AG04450 (cell line): Measurements from ENCODE around the gene SCNN1A. TPM values are rescaled to one million over a fixed set of nuclear protein-coding genes. Genes with fewer than 3 reads are reported as not detected.

ENCODE experiments used
- CTCF ChIA-PET: fragments of 300-600, 350-600 bp; formaldehyde crosslinking; extraction: SDS; loops from one replicate; lab custom pipeline; 2022; ENCODE audit warnings: antibody characterized with exemption, inconsistent platforms; lab: Charles Lee
- POLR2A ChIA-PET: fragments of 350-600 bp; formaldehyde crosslinking; extraction: SDS; loops from one replicate; lab custom pipeline; 2021; ENCODE audit warnings: antibody characterized with exemption, inconsistent platforms; lab: Yijun Ruan, JAX
- DNase-seq: peaks from one replicate; pipeline ENCODE4 v3.0.0-alpha.2; 2011; ENCODE audit warnings: low read depth, low spot score
- H3K27ac ChIP-seq: one replicate; pipeline ENCODE4 v1.5.1; 2012; ENCODE audit warnings: low read depth, low read length, control low read depth
- H3K27me3 ChIP-seq: one replicate; pipeline ENCODE4 v1.6.0; 2012; ENCODE audit warnings: low read length; ENCODE audit not compliant: control insufficient read depth, insufficient read depth
- H3K4me3 ChIP-seq: 2 replicates; pipeline ENCODE4 v1.5.1; 2011; ENCODE audit warnings: mild to moderate bottlenecking, low read depth, low read length, control low read depth
- H3K9me3 ChIP-seq: 2 replicates; pipeline ENCODE4 v1.5.1; 2012; ENCODE audit warnings: low read length; ENCODE audit not compliant: control insufficient read depth, insufficient read depth
- polyA plus RNA-seq: library from polyadenylated mRNA; depleted of rRNA; stranded (reverse); fragments of >200 nt; gene quantifications from 2 replicates; pipeline ENCODE4 v1.2.3, GENCODE V29; 2011
- TF ChIP-seq, protein P1 (sequence below): IDR thresholded peaks from 2 replicates; pipeline ENCODE4 v1.5.1; 2011; ENCODE audit warnings: low read depth, low read length, control low read depth, inconsistent platforms

SCNN1A gene
- polyA plus RNA-seq, 1 experiment = 0.26 TPM

DNA sequence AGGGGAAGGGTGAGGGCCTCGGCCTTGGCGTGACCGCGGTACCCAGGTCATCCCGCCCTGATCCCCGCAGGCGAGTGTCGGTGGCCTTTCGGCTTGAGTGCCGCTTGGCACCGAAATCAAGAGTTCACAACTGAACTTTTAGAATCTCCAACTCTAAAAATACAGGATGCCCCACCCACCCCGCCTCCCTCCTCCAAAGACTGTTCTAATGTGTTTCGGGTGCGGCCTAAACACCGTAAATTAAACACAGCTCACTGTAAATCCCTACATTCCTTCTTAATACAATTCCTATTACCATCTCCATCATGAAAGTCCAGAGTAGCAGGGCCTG, 11.4 kb downstream of the SCNN1A start:
- no peaks in the 10 kb centered on the region for H3K9me3 ChIP-seq
- ChIA-PET CTCF (interaction anchor here (0.7 to 2.5 kb wide), 2 partner anchors 20 to 22 kb away, joined by 3 to 7 read pairs; partner anchors contain the start of gene TNFRSF1A), POLR2A (interaction anchor here (0.5 to 1.2 kb wide), 3 partner anchors 20 to 134 kb away, joined by 3 to 6 read pairs (median 3); partner anchors contain the start of gene LTBR)
- no peak overlapping the region for H3K4me3 ChIP-seq
- no peaks in the 10 kb centered on the region for H3K27me3 ChIP-seq
- no peak overlapping the region for H3K27ac ChIP-seq
- no peak for DNase-seq
- TF ChIP-seq, protein P1, sequence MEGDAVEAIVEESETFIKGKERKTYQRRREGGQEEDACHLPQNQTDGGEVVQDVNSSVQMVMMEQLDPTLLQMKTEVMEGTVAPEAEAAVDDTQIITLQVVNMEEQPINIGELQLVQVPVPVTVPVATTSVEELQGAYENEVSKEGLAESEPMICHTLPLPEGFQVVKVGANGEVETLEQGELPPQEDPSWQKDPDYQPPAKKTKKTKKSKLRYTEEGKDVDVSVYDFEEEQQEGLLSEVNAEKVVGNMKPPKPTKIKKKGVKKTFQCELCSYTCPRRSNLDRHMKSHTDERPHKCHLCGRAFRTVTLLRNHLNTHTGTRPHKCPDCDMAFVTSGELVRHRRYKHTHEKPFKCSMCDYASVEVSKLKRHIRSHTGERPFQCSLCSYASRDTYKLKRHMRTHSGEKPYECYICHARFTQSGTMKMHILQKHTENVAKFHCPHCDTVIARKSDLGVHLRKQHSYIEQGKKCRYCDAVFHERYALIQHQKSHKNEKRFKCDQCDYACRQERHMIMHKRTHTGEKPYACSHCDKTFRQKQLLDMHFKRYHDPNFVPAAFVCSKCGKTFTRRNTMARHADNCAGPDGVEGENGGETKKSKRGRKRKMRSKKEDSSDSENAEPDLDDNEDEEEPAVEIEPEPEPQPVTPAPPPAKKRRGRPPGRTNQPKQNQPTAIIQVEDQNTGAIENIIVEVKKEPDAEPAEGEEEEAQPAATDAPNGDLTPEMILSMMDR = no peak

- no peaks in the 10 kb centered on the region for H3K9me3 ChIP-seq
- TF ChIP-seq, protein P1 = no peak
- ChIA-PET CTCF (interaction anchor here (0.7 to 2.5 kb wide), 3 partner anchors 19 to 102 kb away, joined by 3 to 7 read pairs (median 7); partner anchors contain the start of gene TNFRSF1A), POLR2A (interaction anchor here (0.5 to 1.2 kb wide), 5 partner anchors 18 to 134 kb away, joined by 3 to 6 read pairs (median 3); partner anchors contain the start of gene LTBR)
- no peak overlapping the region for H3K27ac ChIP-seq
- H3K27me3 ChIP-seq = no peaks in the 10 kb centered on the region
- H3K4me3 ChIP-seq = peak overlapping the region; percentile 54
- no peak for DNase-seq
Observed at GRCh38 chr12:6363330-6364043, 11.9 kb downstream of the SCNN1A start.

DNA sequence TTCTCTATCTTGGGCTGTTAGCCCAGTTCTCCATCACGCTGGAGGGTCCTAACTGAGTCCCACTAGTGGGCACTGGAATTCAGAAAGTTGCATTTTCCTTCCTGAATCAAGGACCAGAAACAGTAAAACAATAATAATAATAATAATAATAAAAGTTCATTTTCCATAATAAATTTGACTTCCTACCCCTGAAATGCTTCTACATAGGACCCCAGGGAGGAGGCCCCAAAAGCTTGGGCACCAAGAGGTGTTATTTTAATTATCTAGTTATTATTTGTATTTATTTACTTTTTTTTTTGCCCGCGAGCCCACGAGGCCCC, 12.4 kb downstream of the SCNN1A start:
- POLR2A ChIA-PET = interaction anchor here (0.9 to 1.2 kb wide), 3 partner anchors 18 to 28 kb away, joined by 3 to 4 read pairs (median 3); partner anchors contain the start of gene LTBR
- no peaks in the 10 kb centered on the region for H3K27me3 ChIP-seq
- H3K9me3 ChIP-seq = no peaks in the 10 kb centered on the region
- peak overlapping the region; percentile 29; the same call in 1 of the 2 replicates for H3K4me3 ChIP-seq
- H3K27ac ChIP-seq = no peak overlapping the region
- TF ChIP-seq, protein P1 = no peak
- CTCF ChIA-PET = interaction anchor here (1.8 to 2.5 kb wide), 2 partner anchors 19 to 102 kb away, joined by 7 read pairs; no protein-coding TSS in a partner anchor
- no peak for DNase-seq

DNA sequence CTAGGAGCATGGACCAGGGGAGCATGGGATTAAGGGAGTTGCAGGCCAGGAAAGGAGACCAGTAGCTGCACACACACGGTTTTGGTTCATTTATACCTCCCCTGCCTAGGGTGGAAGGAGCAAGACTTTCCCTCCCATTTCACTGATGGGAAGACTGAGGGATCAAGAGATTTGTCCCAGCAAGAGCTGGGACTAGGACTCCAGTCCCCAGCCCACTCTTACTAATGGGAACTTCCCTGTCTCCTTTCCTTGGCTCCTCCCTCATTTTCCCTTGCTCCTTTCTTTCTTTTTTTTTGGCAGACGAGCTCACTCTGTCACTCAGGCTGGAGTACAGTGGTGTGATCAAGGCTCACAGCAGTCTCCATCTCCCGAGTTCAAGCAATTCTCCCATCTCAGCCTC, 13.0 kb downstream of the SCNN1A start:
- DNase-seq = no peak
- Histone ChIP-seq H3K27ac (no peak overlapping the region), H3K4me3 (no peak overlapping the region), H3K9me3 (no peaks in the 10 kb centered on the region), H3K27me3 (no peaks in the 10 kb centered on the region)
- POLR2A ChIA-PET = interaction anchor here (0.9 to 1.2 kb wide), 2 partner anchors 17 to 27 kb away, joined by 3 to 4 read pairs; no protein-coding TSS in a partner anchor
- CTCF ChIA-PET = interaction anchor here (1.8 kb wide), 1 partner anchor 103 kb away, joined by 7 read pairs; no protein-coding TSS in a partner anchor
- TF ChIP-seq, protein P1 = no peak

- H3K4me3 ChIP-seq = no peak overlapping the region
- ChIA-PET POLR2A (no interaction called here), CTCF (interaction anchor here (1.8 kb wide), 1 partner anchor 104 kb away, joined by 7 read pairs; no protein-coding TSS in a partner anchor)
- TF ChIP-seq, protein P1 = no peak
- H3K27me3 ChIP-seq = no peaks in the 10 kb centered on the region
- H3K9me3 ChIP-seq = no peaks in the 10 kb centered on the region
- no peak overlapping the region for H3K27ac ChIP-seq
- no peak for DNase-seq
Observed at GRCh38 chr12:6361834-6362233, 13.5 kb downstream of the SCNN1A start.
